LNCaP clone FGC (cell line): ENCODE data around the gene RRP7A.
"Not testable (repeated sequence)": the region's sequence is repeated elsewhere in the genome, so short reads cannot be mapped to it uniquely, and the experiment has no call there.

Experiments used
- DNase-seq: peaks from one replicate; pipeline ENCODE4 v3.0.0-alpha.2; 2011; ENCODE audit warnings: low read depth
- H3K4me3 ChIP-seq: 2 replicates; pipeline ENCODE4 v1.5.1; 2011; ENCODE audit warnings: mild to moderate bottlenecking, low read depth, low read length, control low read depth
- TF ChIP-seq, protein P1 (sequence below): IDR thresholded peaks from 2 replicates; pipeline ENCODE4 v1.5.1; 2012; ENCODE audit warnings: mild to moderate bottlenecking; ENCODE audit not compliant: control insufficient read depth, insufficient read depth; ENCODE audit errors: extremely low read depth

The RRP7A gene

GRCh38 chr22:42560781-42561180, 41.2 kb upstream of the RRP7A start:
- H3K4me3 ChIP-seq: no peak overlapping the region
- DNase-seq: no peak

DNA sequence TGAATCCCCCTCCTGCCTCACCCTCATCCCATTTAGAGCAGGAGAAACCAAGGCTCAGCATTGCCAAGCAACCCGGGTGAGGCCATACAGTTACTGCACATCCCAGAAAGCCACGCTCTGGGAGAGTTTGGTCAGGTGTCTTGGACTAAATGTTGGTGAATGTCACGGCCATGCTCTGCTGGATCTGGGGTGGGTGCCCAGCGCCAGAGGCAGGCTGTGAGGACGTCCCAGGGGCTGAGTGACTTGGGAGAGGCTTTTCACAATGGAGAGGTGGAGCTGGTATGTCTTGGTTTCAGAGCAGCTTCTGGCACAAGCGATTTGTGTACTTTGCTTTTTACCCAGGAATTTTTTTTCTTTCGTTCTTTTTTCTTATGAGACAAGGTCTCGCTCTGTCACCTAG, 40.8 kb upstream of the RRP7A start:
- DNase-seq: no peak
- TF ChIP-seq, protein P1, sequence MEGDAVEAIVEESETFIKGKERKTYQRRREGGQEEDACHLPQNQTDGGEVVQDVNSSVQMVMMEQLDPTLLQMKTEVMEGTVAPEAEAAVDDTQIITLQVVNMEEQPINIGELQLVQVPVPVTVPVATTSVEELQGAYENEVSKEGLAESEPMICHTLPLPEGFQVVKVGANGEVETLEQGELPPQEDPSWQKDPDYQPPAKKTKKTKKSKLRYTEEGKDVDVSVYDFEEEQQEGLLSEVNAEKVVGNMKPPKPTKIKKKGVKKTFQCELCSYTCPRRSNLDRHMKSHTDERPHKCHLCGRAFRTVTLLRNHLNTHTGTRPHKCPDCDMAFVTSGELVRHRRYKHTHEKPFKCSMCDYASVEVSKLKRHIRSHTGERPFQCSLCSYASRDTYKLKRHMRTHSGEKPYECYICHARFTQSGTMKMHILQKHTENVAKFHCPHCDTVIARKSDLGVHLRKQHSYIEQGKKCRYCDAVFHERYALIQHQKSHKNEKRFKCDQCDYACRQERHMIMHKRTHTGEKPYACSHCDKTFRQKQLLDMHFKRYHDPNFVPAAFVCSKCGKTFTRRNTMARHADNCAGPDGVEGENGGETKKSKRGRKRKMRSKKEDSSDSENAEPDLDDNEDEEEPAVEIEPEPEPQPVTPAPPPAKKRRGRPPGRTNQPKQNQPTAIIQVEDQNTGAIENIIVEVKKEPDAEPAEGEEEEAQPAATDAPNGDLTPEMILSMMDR: no peak
- no peak overlapping the region for H3K4me3 ChIP-seq

More at GRCh38 chr22:42560781-42561180, 41.2 kb upstream of the RRP7A start:
- TF ChIP-seq, protein P1: peak; percentile 36; the same call in 1 of the 2 replicates

DNA sequence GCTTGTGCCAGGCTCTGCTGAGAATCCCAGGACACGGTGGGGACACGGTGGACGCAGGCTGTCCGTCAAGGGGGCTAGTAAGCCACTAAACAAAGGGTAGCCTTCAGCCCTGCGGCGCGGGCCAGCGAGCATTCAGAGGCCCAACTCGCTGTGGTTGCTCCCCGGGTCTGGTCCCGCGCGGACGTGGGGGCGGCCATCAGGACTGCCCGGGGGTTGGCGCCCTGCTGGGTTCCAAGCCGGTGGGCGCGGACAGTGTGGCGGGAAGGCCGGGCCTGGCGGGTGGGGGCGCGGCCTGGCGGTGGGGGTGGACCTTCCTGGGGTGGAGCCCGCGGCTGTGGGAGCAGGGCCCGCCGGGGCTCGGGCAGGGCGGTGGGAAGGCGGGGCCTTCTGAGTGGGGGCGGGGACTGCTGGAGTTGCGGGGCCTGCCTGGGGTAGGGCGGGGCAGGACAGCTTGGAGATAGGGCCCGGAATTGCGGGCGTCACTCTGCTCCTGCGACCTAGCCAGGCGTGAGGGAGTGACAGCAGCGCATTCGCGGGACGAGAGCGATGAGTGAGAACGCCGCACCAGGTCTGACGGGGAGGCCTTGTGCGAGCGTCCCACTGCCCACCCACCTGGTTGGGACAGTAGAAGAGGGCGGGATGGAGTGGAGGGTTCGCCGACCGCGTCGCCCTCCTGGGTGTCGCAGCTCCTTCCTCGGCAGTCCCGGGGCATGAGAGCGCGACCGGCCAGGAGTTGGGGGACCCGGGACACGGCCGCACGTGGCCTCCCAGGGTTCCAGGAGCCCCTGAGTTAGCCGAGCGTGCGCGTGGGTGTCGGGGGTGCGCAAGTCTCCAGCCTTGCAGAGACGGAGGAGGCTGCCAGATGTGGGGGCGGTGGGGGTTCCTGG, 34.1 kb upstream of the RRP7A start, which contains the start of gene SERHL2:
SERHL2 (plus strand) TSS at position 482 of the 887 bp plus-strand sequence; CDS start at position 547, 65 bp downstream.
- peak within 1 kb of the TSS; percentile 43 for H3K4me3 ChIP-seq
- TF ChIP-seq, protein P1: no peak
- peak; percentile 14 for DNase-seq

DNA sequence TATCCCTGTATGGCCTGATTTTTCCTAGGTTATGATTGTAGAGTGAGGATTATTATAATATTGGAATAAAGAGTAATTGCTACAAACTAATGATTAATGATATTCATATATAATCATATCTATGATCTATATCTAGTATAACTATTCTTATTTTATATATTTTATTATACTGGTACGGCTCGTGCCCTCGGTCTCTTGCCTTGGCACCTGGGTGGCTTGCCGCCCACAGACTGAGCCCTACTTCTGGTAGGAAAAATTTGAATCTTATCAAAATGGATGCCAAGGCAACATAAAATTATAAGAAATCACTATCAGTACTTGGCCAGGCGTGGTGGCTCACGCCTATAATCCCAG, 32.7 kb upstream of the RRP7A start:
- not testable (repeated sequence) for H3K4me3 ChIP-seq, DNase-seq

DNA sequence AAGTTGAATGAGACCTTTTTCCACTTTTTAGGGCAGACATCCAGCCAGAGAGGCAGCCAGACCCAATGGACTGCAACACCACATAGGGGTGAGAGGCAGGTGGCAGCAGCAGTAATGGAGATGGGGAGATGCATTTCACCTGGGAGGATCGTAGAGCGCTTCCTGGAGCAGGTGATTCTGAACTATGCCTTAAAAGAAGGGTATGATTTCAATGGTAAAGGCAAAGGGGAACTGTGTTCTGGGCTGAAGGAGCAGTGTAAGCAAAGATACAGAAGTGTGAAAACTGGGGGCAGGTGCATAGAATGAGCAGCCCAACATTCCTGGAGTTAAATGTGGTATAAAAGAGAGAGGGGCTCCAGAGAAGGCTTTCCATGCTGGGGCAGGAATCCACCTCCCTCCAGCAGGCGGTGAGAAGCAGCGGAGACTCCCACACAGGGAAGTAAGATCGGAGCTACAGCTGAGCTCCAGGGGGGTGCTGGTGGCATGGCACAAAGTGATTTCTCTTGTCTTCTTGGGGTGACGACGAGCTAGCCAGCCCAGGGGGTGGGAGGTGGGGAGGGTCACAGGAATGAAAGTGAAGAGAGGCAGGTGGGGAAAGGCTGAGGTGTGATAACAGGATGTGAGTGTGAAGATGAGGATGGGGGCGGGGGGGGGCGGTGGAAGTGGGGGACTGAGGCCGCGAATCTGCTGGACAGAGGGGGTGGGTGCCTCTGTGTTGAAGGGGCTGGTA, 29.9 kb upstream of the RRP7A start:
- no peak for DNase-seq
- H3K4me3 ChIP-seq: no peak overlapping the region
- TF ChIP-seq, protein P1: no peak

DNA sequence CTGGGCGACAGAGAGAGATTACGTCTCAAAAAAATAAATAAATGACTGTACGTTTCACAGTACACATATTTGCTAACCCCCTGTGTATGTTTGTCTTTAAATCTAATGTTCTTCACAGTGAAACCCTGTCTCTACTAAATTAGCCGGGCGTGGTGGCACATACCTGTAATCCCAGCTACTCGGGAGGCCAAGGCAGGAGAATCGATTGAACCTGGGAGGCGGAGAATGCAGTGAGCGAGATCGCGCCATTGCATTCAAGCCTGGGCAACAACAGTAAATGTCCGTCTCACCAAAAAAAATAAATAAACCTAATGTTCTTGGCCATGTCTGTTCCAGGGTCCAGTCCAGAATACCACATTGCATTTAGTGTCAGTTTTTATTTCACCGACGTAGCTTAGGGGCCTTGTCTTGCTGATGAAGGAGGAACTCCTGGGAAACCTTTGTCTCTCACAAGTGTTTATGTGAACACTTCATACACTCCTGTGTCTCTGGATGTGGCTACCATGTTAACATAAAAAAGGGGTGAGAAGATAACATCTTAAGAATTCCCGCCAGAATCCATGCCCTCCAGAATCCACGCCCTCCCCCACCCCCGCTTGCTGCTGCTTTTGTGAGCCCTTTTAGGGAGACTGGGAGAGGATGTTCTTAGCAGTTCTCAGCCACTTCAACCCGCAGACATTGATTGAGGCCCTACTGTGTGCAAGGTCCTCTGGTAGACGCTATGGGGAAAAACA, 29.2 kb upstream of the RRP7A start:
- H3K4me3 ChIP-seq: no peak overlapping the region
- TF ChIP-seq, protein P1: no peak
- no peak for DNase-seq

DNA sequence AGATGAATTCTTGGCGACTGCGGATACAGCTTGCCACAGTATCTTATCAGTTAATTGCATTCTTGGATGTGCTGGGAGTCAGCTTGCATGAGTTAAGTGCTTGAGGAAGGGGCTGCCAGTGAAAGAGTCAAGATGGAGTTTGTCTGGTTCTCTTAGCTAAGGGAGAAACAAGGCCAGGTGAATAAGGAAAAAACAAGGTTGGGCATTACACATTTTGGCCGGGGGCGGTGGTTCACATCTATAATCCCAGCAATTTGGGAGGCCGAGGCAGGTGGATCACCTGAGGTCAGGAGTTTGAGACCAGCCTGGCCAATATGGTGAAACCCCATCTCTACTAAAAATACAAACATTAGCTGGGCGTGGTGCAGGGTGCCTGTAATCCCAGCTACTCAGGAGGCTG, 28.5 kb upstream of the RRP7A start:
- H3K4me3 ChIP-seq, DNase-seq: not testable (repeated sequence)
